GM21619 (cell line): ENCODE measurements around the gene IAH1.
"Not testable (repeated sequence)": the region's sequence is repeated elsewhere in the genome, so short reads cannot be mapped to it uniquely, and the experiment has no call there.

Source experiments
- ATAC-seq: cut with Tn5 transposase; IDR thresholded peaks from one replicate; pipeline ENCODE4 v1.9.1; 2021; ENCODE audit not compliant: unreplicated experiment

The IAH1 gene

DNA sequence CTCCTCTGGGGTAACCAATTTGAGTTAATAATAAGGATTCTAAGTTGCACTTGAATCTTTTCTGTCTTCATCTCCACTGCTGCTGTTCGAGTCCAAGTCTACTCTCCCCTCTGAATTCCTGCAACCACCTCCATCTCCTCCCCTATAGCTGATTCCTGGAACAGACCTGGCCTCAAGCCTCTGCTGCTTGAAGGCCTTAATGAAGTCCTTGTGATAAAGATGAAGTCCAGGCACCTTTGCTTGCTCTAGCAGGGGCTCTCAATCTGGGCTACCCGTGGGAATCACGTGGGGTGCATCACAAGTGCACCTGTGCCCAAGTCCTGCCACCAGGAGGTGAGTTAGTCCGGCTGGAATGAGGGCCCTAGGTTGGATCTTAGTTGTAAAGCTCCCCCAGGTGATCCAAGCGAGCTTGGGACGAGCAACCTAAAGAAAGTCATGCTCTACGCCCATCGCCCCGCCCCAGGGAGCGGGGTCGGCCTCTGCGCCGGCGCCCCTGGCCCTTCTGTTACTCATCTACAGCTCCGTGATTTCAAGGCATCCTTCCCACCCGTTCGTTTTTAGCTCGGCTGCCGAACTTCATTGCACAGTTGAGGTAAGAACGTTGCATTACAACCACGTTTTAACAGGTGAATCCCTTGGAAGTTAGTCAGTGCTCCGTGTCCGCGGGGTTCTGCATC is 905 bp upstream of the IAH1 start:
- no peak for ATAC-seq

DNA sequence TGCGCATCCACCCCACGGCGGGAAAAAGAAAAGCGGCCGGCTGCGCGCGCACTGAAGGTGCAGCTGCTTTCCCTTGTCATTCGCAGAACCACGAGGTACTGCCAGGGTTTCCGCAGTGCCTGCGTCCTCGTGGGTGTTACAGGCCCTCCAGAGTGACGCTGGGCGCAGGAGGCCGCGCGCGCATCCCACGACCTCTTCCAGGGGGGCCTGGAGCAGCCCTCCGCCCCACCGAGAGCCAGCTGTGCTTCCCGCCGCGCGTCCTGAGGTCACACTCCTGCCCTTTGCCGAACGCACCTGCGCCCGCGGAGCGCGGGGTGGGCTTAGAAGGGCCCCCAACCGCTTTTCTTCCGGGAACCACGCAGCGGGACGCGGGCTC is 378 bp upstream of the IAH1 start:
- peak; percentile 11 for ATAC-seq

DNA sequence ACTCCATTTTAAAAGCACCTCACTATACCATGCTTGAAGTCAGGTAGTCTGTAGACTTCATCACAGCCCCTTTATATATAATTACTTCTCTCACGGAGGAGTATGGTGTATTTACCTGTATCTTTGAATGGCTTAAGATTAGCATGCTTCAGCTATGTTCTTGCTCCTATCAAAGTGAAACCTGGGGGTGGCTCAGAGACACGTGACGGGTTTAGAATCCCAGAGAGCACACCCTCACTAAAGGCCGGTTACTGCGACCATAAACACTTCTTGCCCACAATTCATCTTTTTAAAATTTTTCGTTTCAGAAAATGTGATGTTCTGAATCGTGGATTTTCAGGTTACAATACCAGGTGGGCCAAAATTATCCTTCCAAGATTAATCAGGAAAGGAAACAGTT is 3.6 kb downstream of the IAH1 start:
- no peak for ATAC-seq

DNA sequence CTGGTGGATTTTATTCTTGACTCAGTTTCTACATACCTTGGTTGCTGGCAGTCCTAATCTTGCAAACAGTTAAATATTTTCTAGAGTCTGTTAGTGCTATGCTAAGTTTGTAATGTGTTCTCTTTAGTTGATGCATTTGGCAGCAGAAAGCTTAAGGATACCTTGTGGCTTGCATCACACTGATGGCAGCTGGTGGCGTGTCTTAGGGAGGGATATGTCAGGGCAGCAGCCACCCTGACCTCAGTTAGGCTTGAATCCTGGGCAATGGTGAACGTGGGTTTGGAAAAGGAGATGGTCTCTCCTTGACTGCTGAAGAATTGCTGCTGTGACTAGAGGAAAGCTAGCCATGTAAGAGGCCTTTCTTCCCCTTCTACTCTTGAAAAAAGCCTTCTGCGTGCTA is 4.2 kb downstream of the IAH1 start:
- ATAC-seq = no peak

DNA sequence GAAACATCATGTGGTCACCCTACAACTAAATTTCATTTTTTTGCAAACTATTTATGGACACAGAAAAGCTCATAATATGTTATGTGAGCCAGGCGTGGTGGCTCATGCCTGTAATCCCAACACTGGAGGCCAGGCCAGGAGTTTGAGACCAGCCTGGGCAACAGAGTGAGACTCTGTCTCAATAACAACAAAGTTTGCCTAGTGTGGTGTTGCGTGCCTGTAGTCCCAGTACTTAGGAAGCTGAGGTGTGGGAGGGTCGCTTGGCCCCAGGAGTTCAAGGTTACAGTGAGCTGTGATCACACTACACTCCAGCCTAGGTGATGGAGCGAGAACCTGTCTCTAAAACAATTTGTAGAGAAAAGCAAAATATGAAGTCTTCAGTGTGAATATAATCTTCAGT is 5.8 kb downstream of the IAH1 start:
- ATAC-seq = no peak

DNA sequence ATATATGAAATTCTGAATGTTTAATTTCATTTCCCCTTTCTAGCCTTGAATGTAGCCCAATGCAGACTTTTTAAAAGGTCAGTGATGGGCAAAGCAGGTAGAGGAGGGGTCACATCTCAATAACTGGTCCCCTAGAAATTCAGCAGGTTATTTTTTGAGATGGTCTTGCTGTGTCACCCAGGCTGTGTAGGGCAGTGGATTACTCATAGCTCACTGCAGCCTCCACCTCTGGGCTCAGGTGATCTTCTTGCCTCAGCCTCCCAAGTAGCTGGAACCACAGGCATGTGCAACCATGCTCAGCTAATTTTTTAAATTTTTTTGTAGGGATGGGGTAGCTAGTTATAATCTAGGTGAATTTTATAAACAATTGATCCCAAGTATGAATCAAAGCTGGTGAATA is 8.8 kb downstream of the IAH1 start:
- ATAC-seq = no peak

DNA sequence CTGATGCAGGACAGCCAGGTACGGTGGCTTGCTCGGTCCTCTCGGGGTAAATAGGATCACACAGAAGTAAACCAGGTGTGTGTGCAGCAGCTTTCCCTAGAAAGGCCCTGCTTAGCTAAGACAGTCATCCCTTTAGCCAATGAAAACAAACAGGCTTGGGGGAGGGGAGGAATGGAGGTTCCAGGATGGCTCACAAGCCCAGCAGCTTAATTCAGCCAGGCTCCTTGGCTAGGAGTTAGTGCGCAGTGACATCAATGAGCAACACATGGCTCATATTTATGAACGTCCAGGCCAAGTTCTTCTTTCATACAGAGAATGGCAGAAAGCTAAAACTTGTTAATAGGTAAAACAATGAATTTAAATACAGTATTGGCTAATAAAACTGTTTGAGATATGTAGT is 10.2 kb downstream of the IAH1 start:
- ATAC-seq = no peak

DNA sequence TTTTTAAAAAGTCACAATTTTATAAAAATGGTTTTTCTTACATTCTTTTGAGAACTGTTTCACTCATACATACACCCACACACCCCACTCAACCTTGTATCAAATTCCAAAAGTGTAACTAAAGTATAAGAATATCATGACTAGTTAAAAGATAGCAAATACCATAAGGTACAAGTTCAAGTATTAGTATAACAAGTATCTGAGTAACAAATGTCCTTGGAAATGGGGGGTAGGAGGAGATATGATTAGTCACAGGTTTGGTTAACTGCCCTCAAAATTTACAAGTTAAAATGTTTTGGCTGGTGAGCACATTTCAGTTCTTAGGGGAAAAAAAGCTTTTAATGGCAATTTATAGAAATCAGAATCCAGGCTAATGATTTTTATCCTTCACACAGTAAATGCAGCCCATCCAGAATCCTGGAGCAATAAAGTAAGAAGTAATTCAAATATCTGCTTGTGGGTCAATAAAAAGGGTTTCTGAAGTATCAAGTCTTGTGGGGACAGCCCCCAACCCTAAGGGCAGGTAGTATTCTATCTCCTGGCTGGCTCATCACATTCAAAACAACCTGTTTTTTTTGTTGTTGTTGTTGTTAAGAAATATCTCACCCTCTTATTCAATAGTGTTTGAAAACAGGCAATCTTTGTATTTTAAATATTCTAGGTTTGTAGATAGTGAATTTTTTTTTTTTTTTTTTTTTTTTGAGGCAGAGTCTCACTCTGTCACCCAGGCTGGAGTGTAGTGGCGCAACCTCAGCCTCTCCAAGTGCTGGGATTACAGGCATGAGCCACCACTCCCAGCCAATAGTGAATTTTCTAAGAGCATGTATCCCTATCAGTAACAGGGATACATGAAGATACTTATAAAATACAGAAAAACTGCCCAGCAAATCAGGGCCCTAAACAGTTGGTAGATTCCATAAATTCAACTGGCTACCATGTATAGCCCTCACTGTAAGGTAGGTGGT is 14.5 kb downstream of the IAH1 start:
- ATAC-seq = no peak

DNA sequence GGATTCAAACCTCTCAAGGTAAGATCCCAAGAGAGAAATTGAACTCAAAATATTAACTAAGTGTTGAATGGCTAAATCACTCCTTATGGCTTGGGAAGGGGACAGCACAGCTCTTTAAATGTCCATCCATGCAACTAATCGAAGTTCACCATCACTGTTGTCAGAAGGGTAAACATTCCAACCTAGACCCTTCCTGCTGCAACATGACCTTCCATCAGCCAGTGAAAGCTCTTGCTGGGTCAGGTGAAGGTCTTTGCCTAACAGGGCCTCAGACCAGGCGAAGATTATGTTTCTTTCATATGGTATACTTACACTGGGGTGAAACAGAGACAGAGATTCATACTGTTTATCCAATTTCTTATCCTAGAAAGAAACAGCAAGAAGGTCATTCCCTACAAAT is 16.4 kb downstream of the IAH1 start:
- ATAC-seq = no peak

DNA sequence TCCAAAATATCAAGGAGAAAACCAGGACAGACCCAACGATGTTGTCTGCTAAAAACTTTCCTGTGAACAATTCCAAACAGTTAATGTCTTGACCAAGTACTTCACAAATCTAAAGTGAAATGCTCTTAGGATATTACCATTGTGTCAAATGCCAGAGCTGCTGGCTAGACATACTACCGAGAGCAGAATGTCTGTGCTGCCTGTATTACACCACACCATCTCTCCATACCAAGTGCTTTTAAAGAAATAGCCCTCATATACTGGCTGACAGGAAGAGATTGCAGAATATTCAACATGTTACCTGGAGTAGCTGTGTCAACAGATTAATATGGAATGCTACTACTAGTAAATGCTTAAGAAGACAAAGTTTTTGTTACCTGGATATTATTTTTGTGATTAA is 18.6 kb downstream of the IAH1 start:
- ATAC-seq = no peak

DNA sequence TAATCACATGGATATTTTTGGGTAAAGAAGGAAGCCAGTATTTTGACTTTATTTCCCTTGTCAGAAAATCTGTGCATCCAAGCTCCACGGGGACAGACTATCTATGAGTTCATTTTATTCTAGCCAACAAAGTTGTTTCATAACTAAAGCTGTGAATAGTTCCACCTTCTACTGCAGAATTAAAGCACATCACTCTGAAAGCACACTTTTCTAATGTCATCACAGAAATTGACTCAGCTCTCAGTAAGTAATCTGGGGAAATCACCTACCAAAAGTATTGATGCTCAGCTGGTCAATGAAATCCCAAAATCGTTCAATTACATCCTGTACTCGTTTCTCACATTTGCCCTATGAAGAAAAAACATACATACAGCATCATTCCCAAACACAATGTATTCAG is 19.1 kb downstream of the IAH1 start:
- ATAC-seq = no peak

DNA sequence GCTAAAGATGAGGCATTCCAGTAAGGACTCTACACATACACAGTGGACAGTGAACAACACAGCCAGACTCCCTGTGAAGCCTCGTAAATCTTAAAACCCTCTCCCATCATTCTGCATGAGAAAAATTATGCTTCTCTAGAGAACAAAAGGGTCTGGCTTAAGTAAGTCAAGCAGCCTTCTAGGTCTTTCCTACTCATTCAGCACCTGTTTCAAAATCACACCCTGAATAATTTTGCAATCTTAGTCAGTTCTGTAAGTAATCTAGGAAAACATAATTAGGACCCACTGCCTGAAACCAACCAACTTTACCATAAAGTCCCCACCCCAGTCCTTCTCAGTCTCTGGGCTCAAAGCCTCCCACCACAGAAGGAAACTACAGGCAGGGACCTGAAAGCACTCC is 19.7 kb downstream of the IAH1 start:
- no peak for ATAC-seq

DNA sequence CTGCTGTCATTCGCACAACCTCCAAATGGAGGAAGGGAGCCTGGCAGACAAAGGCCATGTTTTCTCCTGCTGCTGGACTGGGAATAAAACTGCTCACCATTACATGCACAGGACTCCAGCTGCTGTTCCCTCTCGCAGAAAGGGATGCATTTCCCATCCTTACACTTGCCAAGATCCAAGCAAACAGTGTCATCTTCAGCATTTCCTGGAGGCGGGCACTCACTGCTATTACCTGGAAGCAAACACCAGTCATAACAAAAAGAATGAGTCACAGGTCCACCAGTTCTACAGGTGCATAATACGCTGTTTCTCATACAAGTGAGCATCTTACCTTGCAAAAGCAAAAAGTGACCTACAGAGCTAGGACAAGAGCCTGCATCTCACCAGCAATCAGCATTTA is 22.7 kb downstream of the IAH1 start:
- no peak for ATAC-seq

DNA sequence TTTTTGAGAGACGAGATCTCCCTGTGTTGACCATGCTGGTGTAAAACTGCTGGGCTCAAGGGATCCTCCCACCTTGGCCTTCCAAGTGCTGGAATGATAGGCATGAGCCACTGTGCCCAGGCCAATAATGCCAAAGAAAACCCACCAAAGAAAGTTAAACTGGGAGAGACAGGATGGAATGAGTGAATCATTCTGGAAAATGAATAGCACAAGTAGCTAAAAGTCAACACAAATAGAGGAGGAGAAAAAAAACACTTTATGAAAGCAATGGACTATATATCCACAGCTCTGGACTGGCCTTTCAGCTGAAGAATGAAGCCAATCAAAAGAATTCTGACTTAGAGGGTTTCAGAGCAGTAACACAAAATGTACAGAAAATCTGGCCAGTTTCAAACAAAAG is 23.9 kb downstream of the IAH1 start:
- ATAC-seq = no peak

DNA sequence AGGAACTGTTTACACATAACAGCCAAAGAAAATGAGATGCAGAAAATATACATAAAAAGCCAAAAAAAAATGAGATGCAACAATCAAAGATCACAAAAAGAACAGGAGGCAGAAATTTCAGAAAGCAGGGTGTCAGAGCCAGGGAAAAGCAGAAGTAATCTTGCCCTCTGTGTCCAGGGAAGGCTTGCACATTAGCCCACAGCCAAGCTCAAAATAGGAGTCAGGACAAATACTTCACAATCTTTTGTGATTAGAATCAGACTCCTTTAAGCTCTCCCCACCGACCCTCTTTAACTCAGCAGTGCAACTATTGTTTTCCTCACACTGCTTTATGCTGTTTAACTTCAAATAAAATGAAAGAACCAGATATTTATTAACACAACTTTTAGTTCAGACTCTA is 34.6 kb downstream of the IAH1 start:
- no peak for ATAC-seq

DNA sequence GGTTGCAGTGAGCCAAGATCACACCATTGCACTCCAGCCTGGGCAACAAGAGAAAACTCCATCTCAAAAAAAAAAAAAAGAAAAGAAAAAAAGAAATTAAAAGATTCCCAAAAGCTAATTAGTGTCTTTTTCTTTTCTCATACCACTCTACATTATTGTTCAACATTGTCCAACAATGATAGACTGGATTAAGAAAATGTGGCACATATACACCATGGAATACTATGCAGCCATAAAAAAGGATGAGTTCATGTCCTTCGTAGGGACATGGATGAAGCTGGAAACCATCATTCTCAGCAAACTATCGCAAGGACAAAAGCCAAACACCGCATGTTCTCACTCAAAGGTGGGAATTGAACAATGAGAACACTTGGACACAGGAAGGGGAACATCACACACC is 39.6 kb downstream of the IAH1 start:
- ATAC-seq = not testable (repeated sequence)

DNA sequence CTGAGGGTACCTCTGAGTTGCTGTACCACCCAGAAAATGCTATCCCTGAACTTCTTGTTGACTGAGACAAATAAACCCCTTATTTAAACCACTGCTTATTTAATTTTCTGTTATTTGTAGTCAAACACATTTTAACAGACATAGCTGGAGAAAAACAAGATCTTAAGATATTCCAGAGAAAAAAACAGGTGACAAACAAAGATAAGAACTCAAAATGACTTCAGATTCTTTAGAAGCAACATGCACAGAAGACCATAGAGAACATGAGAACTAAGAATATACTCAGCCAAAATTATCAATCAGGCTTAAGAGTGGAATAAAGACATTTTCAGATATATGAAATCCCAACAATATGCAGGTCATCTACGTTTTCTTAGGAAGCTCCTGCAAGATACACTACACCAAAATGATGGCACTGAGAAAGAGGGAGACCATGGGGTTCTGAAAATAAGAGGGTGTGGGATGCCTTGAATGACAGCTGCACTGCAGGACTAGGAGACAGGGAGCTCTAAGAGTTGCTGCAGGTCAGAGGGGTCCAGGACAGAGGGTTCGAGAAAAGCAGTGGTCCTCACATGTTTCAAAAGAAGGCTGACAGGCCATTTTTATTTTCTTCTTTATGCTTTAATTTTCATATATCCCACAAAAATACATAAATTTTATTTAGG is 42.9 kb downstream of the IAH1 start:
- ATAC-seq = no peak

DNA sequence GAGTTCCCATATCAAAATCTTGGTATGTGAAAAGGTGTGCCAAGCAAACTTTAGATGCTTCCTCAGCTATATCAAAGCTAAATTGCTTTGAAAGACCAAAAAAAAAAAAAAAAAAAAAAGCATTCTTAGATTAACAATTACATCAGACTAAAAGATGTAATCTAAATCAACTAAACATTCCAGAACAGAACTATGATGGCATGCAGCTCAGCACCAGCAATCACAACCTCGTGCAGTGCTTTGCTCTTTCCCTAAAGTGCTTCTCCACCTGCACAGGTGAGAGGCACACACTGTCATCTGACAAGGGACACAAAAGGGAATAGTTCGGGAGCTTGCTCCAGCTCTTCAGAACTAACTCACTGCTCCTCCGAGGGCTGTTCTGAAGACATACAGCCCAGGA is 43.8 kb downstream of the IAH1 start:
- ATAC-seq = no peak

DNA sequence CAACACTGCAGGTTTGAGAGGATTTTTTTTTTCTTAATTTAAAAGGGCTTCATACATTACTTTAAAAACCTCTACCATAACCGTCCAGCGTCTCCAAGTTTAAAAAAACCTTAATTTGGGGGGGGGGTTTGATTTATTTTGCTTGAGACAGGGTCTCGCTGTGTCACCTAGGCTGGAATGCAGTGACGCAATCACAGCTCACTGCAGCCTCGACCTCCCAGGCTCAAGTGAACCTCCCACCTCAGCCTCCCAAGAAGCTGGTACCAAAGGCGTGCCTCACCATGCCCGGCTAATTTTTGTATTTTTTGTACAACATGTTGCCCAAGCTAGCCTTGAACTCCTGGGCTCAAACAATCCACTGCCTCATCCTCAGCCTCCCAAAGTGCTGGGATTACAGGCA is 44.4 kb downstream of the IAH1 start:
- no peak for ATAC-seq

DNA sequence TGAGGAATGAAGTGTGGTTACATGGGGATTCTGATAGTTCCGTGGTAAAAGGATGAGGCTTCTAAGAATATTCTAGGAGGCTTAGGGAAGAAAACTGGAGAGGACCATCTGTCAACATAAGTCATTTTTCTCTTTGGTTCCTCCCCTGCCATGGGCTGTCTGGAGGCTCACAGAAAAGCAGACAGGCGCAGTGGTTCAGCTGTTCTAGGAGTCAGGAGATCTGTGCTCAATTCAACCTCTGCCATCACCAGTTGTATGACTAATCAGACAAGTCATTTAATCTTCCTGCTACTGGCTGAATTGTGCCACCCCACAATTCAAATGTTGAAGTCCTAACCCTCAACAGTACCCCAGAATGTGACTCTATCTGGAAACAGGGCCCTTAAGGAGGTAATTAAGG is 44.9 kb downstream of the IAH1 start:
- ATAC-seq = no peak

DNA sequence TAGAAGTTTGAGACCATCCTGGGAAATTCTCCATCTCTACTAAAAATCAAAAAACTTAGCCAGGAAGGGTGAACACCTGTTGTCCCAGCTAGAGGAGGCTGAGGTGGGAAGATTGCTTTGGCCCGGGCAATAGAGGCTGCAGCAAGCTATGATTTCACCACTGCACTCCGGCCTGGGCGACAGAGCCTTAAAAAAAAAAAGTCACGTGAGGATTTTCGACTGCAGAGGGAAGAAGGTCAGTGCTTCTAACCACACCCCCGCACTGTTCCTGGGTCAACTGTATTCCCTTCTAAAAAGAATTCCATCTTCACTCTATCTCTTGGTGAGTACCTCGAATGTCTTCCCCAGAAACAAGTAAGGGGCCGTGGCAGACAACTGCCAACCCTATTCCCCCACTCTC is 49.9 kb downstream of the IAH1 start:
- no peak for ATAC-seq

DNA sequence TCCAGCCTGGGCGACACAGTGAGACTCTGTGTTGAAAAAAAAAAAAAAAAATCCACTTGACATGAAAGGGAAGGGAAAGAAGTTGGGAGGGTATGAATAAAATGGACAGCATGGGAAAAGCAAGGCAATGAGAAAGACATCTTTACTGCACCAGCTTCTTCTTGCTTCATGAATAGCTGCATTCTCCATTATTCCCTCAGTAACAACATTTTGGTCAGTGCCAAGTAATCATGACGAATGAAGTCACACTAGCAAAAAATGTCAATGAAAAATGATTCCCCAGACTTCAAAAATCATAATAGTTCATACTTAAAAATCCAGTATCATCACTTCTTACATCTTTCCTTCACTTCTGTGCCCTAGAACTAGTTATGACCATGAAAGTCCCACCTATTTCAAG is 50.9 kb downstream of the IAH1 start:
- ATAC-seq = no peak
